K562 (cell line): Measurements from ENCODE around the gene PIGT. TPM values are rescaled to one million over a fixed set of nuclear protein-coding genes. Genes with fewer than 3 reads are reported as not detected.

Experiments
- CBFA2T3 ChIP-seq: fragments of 450-650 bp; IDR thresholded peaks from 2 replicates; pipeline ENCODE4 v1.6.1; 2017
- GTF2B ChIP-seq: IDR thresholded peaks from 2 replicates; pipeline ENCODE4 v1.6.1; 2011; ENCODE audit not compliant: insufficient read length; ENCODE audit errors: extremely low read depth
- MCM2 ChIP-seq: fragments of 450-650 bp; IDR thresholded peaks from 2 replicates; pipeline ENCODE4 v1.6.1; 2017; ENCODE audit warnings: low read depth, mild to moderate bottlenecking
- MGA ChIP-seq: fragments of 450-650 bp; IDR thresholded peaks from 2 replicates; pipeline ENCODE4 v1.6.1; 2016; ENCODE audit warnings: mild to moderate bottlenecking, moderate library complexity
- MXI1 ChIP-seq: IDR thresholded peaks from 2 replicates; pipeline ENCODE4 v1.6.1; 2011; ENCODE audit warnings: low read depth, mild to moderate bottlenecking, improper control_type of control experiment, low read length
- NFIC ChIP-seq: fragments of 450-650 bp; IDR thresholded peaks from 2 replicates; pipeline ENCODE4 v1.6.1; 2017; ENCODE audit warnings: mild to moderate bottlenecking, inconsistent platforms
- NR2C1 ChIP-seq, 2 experiments: fragments of 450-650 bp; IDR thresholded peaks; 2 replicates each; pipeline ENCODE4 v1.6.1; 2017; ENCODE audit warnings: mild to moderate bottlenecking in 2 of 2, antibody characterized with exemption in 1 of 2, inconsistent platforms in 1 of 2, missing compliant biosample characterization in 1 of 2, missing genetic modification characterization in 1 of 2
- RHOXF2B ChIP-seq: fragments of 250-450 bp; sonication (Bioruptor Pico); conservative IDR thresholded peaks from 2 replicates; pipeline ENCODE4 v1.5.1; 2021
- SMAD3 ChIP-seq: fragments of 450-650 bp; formaldehyde crosslinking; conservative IDR thresholded peaks from 2 replicates; pipeline ENCODE4 v1.4.0; 2020; ENCODE audit warnings: mild to moderate bottlenecking
- TEAD4 ChIP-seq, 2 experiments: sonication (generic) in 1 of 2; formaldehyde crosslinking in 1 of 2; IDR thresholded peaks; 2 replicates each; pipeline versions ENCODE4 v1.6.1 to v1.8.0; 2012 to 2022; ENCODE audit warnings: borderline replicate concordance in 1 of 2, inconsistent platforms in 1 of 2, low read length in 1 of 2, mild to moderate bottlenecking in 1 of 2, missing genetic modification reagents in 1 of 2
- XRCC3 ChIP-seq: fragments of 450-650 bp; IDR thresholded peaks from 2 replicates; pipeline ENCODE4 v1.6.1; 2017; ENCODE audit warnings: mild to moderate bottlenecking, moderate library complexity
- ZEB2 ChIP-seq: fragments of 450-650 bp; IDR thresholded peaks from 2 replicates; pipeline ENCODE4 v1.6.1; 2016
- ZNF507 ChIP-seq: conservative IDR thresholded peaks from 2 replicates; pipeline ENCODE4 v1.6.1; 2017; ENCODE audit warnings: missing genetic modification characterization, missing compliant biosample characterization
- polyA plus RNA-seq, 8 experiments: library from polyadenylated mRNA; depleted of rRNA in 4 of 8; stranded (reverse) in 5 of 8; unstranded in 3 of 8; fragments of >200 nt; fragmentation: Nextera tagmentation in 2 of 8; fragmentation: Illumina TruSeq in 1 of 8; extraction: Ambion mirVana in 2 of 8; extraction: Trizol in 1 of 8; gene quantifications; 2 replicates each; pipeline versions ENCODE4 v1.2.1 to v1.2.3, GENCODE V29; 2011 to 2014; ENCODE audit warnings: inconsistent platforms in 1 of 8, missing spikeins in 1 of 8
- total RNA-seq, 7 experiments: library from RNA; depleted of rRNA in 6 of 7; stranded (reverse); fragments of >200 nt in 6 of 7; fragmentation: Illumina TruSeq in 2 of 7; extraction: Trizol in 2 of 7; gene quantifications; 2 replicates each; pipeline versions ENCODE4 v1.2.1 to v1.2.3, GENCODE V29; 2011 to 2021; ENCODE audit warnings: low replicate concordance in 1 of 7
- TF ChIP-seq, protein P1 (sequence below): fragments of 250-450 bp; sonication (Bioruptor Pico); IDR thresholded peaks from 2 replicates; pipeline ENCODE4 v1.8.0; 2022; ENCODE audit warnings: moderate library complexity, mild to moderate bottlenecking, inconsistent platforms
- TF ChIP-seq, protein P2 (sequence below): fragments of 250-450 bp; sonication (Bioruptor Pico); IDR thresholded peaks from 2 replicates; pipeline ENCODE4 v1.8.0; 2021; ENCODE audit warnings: moderate library complexity, mild to moderate bottlenecking, inconsistent platforms

PIGT gene
- total and polyA plus RNA-seq, 9 of the 15 experiments (the other 6 are each of a cell fraction or from before 2014, with no cell fraction given): 14.6 to 108 (median 46.9) TPM

DNA sequence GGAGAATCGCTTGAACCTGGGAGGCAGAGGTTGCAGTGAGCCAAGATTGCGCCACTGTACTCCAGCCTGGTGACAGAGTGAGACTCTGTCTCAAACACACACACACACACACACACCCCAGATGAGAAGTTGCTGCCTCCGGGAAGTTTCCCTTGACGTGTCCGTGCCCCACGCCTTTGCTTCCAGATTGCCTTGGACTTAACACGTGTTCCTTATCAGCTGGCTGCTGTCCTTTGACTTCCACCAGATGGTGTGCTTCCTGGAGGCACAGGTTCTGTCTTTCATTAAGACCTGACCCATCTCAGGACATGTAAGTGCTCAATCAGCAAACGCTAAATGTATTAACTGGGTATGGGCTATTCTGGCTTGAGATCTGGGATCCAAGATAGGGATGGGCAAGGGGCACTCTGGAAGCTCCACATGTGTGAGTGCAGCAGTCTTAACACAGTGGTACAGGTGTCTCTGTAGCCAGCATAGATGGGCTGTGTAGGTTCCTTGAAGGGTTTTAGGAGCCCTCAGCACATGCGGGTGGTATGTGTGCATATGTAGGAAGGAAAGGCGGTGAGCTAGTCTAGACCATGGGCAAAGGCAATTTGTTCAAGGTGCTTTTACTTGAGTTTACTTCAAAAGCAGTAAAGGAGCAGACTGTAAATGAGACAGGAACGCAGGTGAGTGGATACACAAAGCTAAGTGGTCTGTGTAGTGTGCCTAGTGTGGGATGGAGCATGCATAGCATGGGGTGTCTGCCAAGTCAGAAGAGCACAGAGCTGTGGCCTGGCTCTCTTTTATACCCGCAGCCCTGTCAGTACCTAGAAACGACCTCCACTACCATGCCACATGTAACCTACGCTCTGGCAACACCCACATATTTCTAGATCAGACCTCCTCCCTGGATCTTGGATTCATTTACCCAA lies 11.6 kb downstream of the PIGT start (continued):
- TF ChIP-seq MGA (peak; percentile 79), TEAD4 (IDR thresholded peaks at IDR 0.05; ENCODE audit: low read length) (peak; percentile 40; the same call in 1 of the 2 replicates), TEAD4 (CRISPR knock-in tag; IDR thresholded peaks at IDR 0.05; ENCODE audit: borderline replicate concordance) (no peak), RHOXF2B (CRISPR knock-in tag) (no peak), MCM2 (no peak), NFIC (peak; percentile 54), NR2C1 (IDR thresholded peaks at IDR 0.05) (peak; percentile 70), NR2C1 (tag; IDR thresholded peaks at IDR 0.05) (peak; percentile 73), CBFA2T3 (peak; percentile 85), SMAD3 (CRISPR knock-in tag) (no peak), MXI1 (peak; percentile 84), GTF2B (no peak), ZNF507 (no peak), ZEB2 (no peak), XRCC3 (no peak)
- TF ChIP-seq, protein P1, sequence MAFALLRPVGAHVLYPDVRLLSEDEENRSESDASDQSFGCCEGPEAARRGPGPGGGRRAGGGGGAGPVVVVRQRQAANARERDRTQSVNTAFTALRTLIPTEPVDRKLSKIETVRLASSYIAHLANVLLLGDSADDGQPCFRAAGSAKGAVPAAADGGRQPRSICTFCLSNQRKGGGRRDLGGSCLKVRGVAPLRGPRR: no peak
- TF ChIP-seq, protein P2, sequence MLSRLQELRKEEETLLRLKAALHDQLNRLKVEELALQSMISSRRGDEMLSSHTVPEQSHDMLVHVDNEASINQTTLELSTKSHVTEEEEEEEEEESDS (CRISPR knock-in tag): no peak
